ENCODE data around the gene ATRX.
"Not testable (repeated sequence)": the region's sequence is repeated elsewhere in the genome, so short reads cannot be mapped to it uniquely, and the experiment has no call there.

ATRX gene

GRCh38 chrX:77603635-77604336, 182.2 kb downstream of the ATRX start:
- DNase-seq: no peak

- DNase-seq: no peak
These were observed 188.5 kb downstream of the ATRX start for GRCh38 chrX:77597511-77597910.

GRCh38 chrX:77597090-77597489, 188.9 kb downstream of the ATRX start:
- DNase-seq: no peak

DNA sequence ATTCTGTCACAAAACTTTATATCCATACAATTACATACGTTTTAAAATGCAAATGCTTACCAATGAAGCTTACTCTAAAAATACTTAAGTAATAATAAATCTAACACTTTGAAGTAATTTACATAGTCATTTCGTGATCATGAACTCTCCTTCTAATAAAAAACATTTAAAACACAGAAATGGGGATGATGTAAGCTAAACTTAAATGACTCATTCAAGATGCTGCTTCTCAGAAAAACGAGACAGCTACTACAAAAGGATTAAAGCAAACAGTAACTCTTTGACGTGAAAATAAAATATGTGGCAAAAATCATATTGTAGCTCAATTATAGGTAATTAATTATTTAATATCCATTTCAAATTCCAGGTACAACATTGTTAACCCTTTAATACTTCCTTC, 190.2 kb downstream of the ATRX start:
- no peak for DNase-seq

- DNase-seq: no peak
These were observed 213.7 kb downstream of the ATRX start for GRCh38 chrX:77572322-77572721.

- DNase-seq: no peak
These were observed 220.7 kb downstream of the ATRX start for GRCh38 chrX:77565278-77565677.

DNA sequence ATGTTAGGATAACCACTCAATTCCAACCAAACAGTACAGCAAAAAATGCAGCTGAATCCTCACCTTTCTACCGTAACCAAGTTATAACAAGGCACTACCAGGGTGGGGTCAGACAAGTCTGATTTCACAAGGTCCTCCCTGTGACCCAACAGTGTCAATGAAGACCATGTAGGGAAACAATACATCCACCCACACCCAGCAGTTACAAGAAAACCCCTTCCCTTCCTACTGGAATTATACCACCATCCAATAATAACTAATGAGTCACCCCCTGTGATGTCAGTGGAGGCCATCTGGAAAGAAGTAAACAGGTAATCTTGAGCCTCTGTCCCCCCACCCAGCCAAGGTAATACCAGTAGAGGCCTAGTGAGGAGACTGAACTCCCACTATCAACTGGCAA, 221.2 kb downstream of the ATRX start:
- no peak for DNase-seq

DNA sequence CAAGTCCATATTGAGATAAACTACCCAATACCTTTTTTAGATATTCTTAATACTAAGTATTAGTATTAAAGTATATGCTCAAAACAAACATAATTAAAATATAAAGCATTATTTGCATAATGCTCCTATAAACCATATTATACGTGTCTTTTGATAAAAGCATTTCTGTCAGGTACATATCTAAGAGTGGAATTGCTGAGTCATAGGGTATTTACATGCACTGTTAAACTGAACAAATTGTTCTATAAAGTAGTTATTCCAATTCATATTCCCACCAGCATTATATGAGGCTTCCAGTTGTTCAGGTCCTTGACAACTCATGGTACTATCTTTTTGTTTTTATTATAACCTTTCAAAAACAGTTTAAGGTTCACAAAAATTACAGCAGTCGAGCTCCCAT, 224.6 kb downstream of the ATRX start:
- DNase-seq: no peak

DNA sequence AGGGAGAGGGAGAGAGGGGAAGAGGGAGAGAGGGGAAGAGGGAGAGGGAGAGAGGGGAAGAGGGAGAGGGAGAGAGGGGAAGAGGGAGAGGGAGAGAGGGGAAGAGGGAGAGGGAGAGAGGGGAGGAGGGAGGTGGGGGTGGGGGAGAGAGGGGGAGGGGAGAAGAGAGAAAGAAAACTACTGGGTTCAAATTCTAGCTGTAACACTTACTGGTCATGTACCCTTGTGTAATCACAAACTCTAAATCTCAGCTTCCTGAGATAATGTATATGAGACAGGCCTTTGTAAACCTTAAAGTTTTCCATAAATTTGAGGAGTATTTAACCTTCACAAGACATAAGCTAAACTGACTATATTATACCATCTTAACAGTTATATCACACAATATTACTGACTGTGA, 229.7 kb downstream of the ATRX start:
- DNase-seq: no peak

DNA sequence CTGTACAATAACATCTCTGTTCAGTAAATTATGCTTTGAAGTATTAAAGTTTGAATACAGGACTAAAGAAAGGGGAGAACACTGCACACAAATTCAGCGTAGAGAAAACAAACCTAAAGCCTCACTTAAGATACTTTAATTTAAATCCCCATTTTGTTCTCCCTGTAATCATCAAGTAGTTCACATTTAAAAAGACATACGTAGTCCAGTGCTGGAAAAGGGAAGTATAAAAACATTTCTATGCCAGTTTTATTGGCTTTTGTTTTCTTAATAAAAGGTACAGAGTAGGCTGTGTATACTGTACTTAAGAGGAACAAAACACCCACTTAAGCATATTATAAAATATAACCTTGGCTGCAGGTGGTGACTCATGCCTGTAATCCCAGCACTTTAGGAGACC, 237.3 kb downstream of the ATRX start:
- DNase-seq: no peak

GRCh38 chrX:77539778-77540177, 246.2 kb downstream of the ATRX start:
- DNase-seq: not testable (repeated sequence)

DNA sequence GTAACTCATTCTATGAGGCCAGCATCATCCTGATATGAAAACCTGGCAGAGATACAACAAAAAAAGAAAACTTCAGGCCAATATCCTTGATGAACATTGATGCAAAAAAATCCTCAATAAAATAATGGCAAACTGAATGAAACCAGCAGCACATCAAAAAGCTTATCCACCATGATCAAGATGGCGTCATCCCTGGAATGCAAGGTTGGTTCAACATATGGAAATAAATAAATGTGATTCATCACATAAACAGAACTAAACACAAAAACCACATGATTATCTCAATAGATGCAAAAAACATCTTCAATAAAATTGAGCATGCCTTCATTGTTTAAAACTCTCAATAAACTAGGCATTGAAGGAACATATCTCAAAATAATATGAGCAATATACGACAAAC, 254.8 kb downstream of the ATRX start:
- not testable (repeated sequence) for DNase-seq

DNA sequence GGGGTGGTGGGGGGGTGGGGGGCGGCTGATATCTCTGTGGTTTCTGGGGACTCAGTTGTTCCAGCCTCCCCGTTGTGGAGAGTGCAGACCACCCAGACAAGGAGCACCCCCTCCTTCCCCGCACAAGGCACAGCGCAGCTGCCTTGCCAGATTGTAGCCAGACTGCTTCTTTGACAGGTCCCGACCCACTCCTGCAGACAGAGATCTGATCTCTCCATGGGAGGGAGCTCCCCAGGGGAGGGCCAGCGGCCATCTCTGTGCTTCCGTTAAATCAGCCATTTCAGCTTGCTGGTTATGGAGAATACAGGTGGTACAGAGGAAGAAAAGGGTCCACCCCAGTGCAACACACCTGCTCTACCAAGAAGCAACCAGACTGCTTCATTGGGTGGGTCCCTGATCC, 258.0 kb downstream of the ATRX start:
- DNase-seq: no peak

- no peak for DNase-seq
These were observed 258.6 kb downstream of the ATRX start for GRCh38 chrX:77527233-77528001.

GRCh38 chrX:77519765-77520164, 266.3 kb downstream of the ATRX start:
- no peak for DNase-seq

DNA sequence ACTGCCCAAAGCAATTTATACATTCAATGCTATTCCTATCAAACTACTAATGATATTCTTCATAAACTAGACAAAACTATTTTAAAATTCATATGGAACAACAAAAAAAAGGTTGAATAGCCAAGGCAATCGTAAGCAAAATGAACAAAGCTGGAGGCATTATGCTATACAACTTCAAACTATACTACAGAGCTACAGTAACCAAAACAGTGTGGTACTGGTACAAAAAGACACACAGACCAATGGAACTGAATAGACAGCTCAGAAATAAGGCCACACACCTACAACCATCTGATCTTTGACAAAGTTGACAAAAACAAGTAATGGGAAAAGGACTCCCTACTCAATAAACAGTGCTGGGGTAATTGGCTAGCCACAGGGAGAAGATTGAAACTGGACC, 271.8 kb downstream of the ATRX start:
- no peak for DNase-seq

DNA sequence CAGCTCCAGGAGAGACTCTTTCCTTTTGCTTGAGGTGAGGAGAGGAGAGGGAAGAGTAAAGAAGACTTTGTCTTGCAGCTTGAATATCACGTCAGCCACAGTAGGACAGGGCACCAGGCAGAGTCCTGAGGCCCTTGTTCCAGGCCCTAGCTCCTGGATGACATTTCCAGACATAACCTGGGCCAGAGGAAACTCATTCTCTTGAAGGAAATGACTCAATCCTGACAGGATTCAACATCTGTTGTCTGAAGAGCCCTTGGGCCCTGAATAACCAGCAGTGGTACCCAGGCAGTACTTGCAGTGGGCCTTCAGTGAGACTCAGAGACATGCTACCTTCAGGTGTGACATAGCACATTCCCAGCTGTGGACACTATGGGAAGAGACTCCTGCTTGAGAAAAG, 276.0 kb downstream of the ATRX start:
- no peak for DNase-seq

- no peak for DNase-seq
These were observed 280.8 kb downstream of the ATRX start for GRCh38 chrX:77505227-77505626.

- DNase-seq: no peak
These were observed 283.0 kb downstream of the ATRX start for GRCh38 chrX:77502951-77503525.

DNA sequence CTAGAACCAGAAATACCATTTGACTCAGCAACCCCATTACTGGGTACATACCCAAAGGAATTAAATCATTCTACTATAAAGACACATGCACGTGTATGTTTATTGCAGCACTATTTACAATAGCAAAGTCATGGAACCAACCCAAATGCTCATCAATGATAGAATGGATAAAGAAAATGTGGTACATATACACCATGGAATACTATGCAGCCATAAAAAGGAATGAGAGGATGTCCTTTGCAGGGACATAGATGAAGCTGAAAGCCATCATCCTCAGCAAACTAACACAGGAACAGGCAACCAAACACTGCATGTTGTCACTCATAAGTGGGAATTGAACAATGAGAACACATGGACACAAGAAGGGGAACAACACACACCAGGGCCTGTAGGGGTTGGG, 285.9 kb downstream of the ATRX start:
- not testable (repeated sequence) for DNase-seq

DNA sequence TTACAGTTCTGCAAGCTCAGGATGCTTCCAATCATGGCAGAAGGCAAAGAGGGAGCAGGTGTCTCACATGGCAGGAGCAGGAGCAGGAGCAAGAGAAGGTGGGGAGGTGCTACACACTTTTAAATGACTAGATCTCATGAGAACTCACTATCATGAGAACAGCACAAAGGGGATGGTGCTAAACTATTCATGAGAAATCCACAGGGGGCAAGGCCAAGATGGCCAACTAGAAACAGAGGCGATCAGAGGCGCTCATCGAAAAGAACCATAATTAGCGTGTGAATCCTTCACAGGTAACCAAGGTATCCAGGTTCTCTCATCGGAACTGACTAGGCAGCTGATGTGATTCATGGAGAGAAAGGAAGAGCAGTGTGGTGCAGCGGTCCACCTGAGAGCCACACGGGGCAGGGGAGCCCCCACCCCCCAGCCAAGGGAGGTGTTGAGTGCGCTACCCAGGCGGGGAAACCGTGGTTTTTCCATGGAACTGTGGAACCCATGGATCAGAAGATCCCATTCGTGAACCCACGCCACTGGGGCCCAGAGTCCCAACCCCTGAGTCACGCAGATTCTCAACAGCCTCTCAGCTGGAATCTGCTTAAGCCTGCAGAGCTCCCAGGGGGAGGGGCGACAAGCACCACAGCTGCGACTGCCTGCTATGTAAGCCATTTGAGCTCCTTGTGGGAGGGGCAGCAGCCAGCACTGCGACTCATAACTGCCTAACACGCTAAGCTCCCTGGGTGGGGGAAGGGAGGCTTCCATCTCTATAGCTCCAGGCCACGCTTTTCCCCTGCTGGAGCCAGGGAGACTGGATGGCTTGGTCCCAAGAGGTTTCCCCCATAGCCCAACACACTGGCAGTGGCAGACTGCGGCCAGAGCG, 292.1 kb downstream of the ATRX start:
- no peak for DNase-seq

DNA sequence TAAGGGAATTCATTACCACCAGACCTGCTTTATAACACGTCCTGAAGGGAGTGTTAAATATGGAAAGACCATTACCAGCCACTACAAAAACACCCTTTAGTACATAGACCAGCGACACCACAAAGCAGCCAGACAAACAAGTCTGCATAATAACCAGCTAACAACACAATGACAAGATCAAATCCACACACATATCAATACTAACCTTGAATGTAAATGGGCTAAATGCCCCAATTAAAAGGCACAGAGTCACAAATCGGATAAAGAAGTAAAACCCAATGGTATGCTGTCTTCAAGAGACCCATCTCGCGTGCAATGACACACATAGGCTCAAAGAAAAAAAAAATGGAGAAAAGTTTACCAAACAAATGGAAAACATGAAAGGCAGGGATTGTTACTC, 302.0 kb downstream of the ATRX start:
- no peak for DNase-seq

DNA sequence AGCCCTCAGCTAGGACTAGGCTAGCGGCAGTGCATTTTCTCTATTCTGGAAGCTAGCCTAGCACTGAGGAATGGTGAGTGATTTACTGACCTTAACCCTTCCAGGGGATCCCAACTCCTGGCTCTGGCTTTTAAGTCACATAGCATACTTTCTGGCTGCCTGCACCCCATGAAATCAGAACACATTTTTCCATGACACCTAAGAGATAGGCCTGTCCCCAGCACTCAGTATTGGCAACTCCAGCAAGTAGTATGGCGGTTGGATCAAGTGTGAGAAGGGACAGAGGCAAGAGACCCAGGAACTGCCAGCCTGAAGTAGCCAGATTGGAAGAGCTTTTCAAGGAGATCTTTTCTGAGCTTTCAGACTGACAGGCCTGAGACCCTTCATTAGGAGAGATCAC, 330.6 kb downstream of the ATRX start:
- no peak for DNase-seq

Data from GDM1 (cell line).